Vagina (tissue), 2 donors: ENCODE data around the gene CCDC190. TPM values are rescaled to one million over a fixed set of nuclear protein-coding genes. Genes with fewer than 3 reads are reported as not detected.

Source experiments
- DNase-seq, 2 donors: peaks; one replicate each; pipeline ENCODE4 v3.0.0-alpha.2; 2017; ENCODE audit errors: extremely low spot score in 2 of 2
- H3K27ac ChIP-seq: fragments of 200-600 bp; sonication (generic); one replicate; pipeline ENCODE4 v1.5.1; 2019
- H3K27me3 ChIP-seq: fragments of 200-600 bp; sonication (generic); one replicate; pipeline ENCODE4 v1.5.1; 2019
- H3K36me3 ChIP-seq, 2 donors: fragments of 200-600 bp; sonication (generic); one replicate each; pipeline ENCODE4 v1.5.1; 2017 to 2019
- H3K4me1 ChIP-seq: fragments of 200-600 bp; sonication (generic); one replicate; pipeline ENCODE4 v1.5.1; 2019
- H3K4me3 ChIP-seq, 2 donors: fragments of 200-600 bp; sonication (generic); 1 replicate in 1 of 2; 2 replicates in 1 of 2; pipeline ENCODE4 v1.5.1; 2016 to 2019
- H3K9me3 ChIP-seq: fragments of 200-600 bp; sonication (generic); one replicate; pipeline ENCODE4 v1.5.1; 2019
- CTCF ChIP-seq, 3 experiments: fragments of 450-650 bp in 2 of 3; fragments of 200-600 bp in 1 of 3; sonication (generic) in 1 of 3; IDR thresholded peaks; one replicate each; pipeline ENCODE4 v1.5.1; 2017 to 2019; ENCODE audit warnings: antibody characterized with exemption in 3 of 3, mild to moderate bottlenecking in 2 of 3, moderate library complexity in 2 of 3
- POLR2A ChIP-seq, 2 donors: fragments of 450-650 bp; IDR thresholded peaks; one replicate each; pipeline ENCODE4 v1.6.1; 2017; ENCODE audit warnings: antibody characterized with exemption in 2 of 2, mild to moderate bottlenecking in 2 of 2, moderate library complexity in 2 of 2
- POLR2AphosphoS5 ChIP-seq, 2 donors: sonication (generic); formaldehyde crosslinking; IDR thresholded peaks; one replicate each; pipeline ENCODE4 v1.9.0; 2017; ENCODE audit warnings: antibody characterized with exemption in 2 of 2, mild to moderate bottlenecking in 2 of 2, low read depth in 1 of 2; ENCODE audit not compliant: insufficient read depth in 1 of 2
- intact Hi-C: fragments of 100-400 bp; cut with DNase I; formaldehyde crosslinking; loops from one replicate; pipeline ENCODE4 v1.15.1; 2023
- total RNA-seq: library from RNA; depleted of rRNA; stranded (reverse); fragments of >200 nt; gene quantifications from one replicate; pipeline ENCODE4 v1.2.3, GENCODE V29; 2016

CCDC190 gene
- total RNA-seq, 1 donor from 2014 or later, result not detected

GRCh38 chr1:162901243-162901642 lies 40.3 kb upstream of the CCDC190 start:
- no peaks in the 10 kb centered on the region for H3K27me3 ChIP-seq
- DNase-seq, result no peak
- intact Hi-C loops, result no loop called here
- TF ChIP-seq CTCF (IDR thresholded peaks at IDR 0.05) (no peak), POLR2AphosphoS5 (IDR thresholded peaks at IDR 0.05; ENCODE audit: insufficient read depth in 1 of 2, low read depth in 1 of 2) (no peak), POLR2A (IDR thresholded peaks at IDR 0.05) (no peak)
- no peak overlapping the region for H3K27ac ChIP-seq
- H3K4me1 ChIP-seq, result no peaks in the 10 kb centered on the region
- no peak overlapping the region for H3K4me3 ChIP-seq
- H3K9me3 ChIP-seq, result no peaks in the 10 kb centered on the region
- no peaks in the 10 kb centered on the region for H3K36me3 ChIP-seq

- TF ChIP-seq POLR2AphosphoS5 (IDR thresholded peaks at IDR 0.05; ENCODE audit: insufficient read depth in 1 of 2, low read depth in 1 of 2) (no peak), POLR2A (IDR thresholded peaks at IDR 0.05) (no peak), CTCF (IDR thresholded peaks at IDR 0.05) (no peak)
- DNase-seq, result no peak
- H3K4me3 ChIP-seq, result no peak overlapping the region
- H3K27me3 ChIP-seq, result no peaks in the 10 kb centered on the region
- H3K9me3 ChIP-seq, result no peaks in the 10 kb centered on the region
- no peaks in the 10 kb centered on the region for H3K4me1 ChIP-seq
- H3K36me3 ChIP-seq, result no peaks in the 10 kb centered on the region
- H3K27ac ChIP-seq, result no peak overlapping the region
- intact Hi-C loops, result no loop called here
Observed at GRCh38 chr1:162899422-162900146, 38.6 kb upstream of the CCDC190 start.

GRCh38 chr1:162893612-162893908 lies 32.6 kb upstream of the CCDC190 start:
- intact Hi-C loops, result no loop called here
- no peak overlapping the region for H3K4me3 ChIP-seq
- H3K4me1 ChIP-seq, result no peaks in the 10 kb centered on the region
- no peak for TF ChIP-seq POLR2A (IDR thresholded peaks at IDR 0.05)
- TF ChIP-seq CTCF (IDR thresholded peaks at IDR 0.05), result no peak
- TF ChIP-seq POLR2AphosphoS5 (IDR thresholded peaks at IDR 0.05; ENCODE audit: insufficient read depth in 1 of 2, low read depth in 1 of 2), result no peak
- no peaks in the 10 kb centered on the region for H3K36me3 ChIP-seq
- no peak overlapping the region for H3K27ac ChIP-seq
- no peaks in the 10 kb centered on the region for H3K27me3 ChIP-seq
- H3K9me3 ChIP-seq, result no peaks in the 10 kb centered on the region
- no peak for DNase-seq

- Histone ChIP-seq H3K27ac (no peak overlapping the region), H3K27me3 (no peaks in the 10 kb centered on the region), H3K36me3 (no peaks in the 10 kb centered on the region), H3K9me3 (no peaks in the 10 kb centered on the region), H3K4me3 (no peak overlapping the region), H3K4me1 (no peaks in the 10 kb centered on the region)
- TF ChIP-seq POLR2A (IDR thresholded peaks at IDR 0.05), result no peak
- TF ChIP-seq POLR2AphosphoS5 (IDR thresholded peaks at IDR 0.05; ENCODE audit: insufficient read depth in 1 of 2, low read depth in 1 of 2), result no peak
- TF ChIP-seq CTCF (IDR thresholded peaks at IDR 0.05), result no peak
- intact Hi-C loops, result no loop called here
- no peak for DNase-seq
Observed at GRCh38 chr1:162892906-162893611, 32.1 kb upstream of the CCDC190 start.

GRCh38 chr1:162889989-162890388 lies 29.0 kb upstream of the CCDC190 start:
- Histone ChIP-seq H3K4me3 (no peak overlapping the region), H3K27ac (no peak overlapping the region), H3K36me3 (no peaks in the 10 kb centered on the region), H3K9me3 (no peaks in the 10 kb centered on the region), H3K27me3 (no peaks in the 10 kb centered on the region), H3K4me1 (no peaks in the 10 kb centered on the region)
- TF ChIP-seq POLR2A (IDR thresholded peaks at IDR 0.05) (no peak), POLR2AphosphoS5 (IDR thresholded peaks at IDR 0.05; ENCODE audit: insufficient read depth in 1 of 2, low read depth in 1 of 2) (no peak), CTCF (IDR thresholded peaks at IDR 0.05) (no peak)
- DNase-seq, result no peak
- intact Hi-C loops, result no loop called here
